GM19397 (cell line): ENCODE results near the gene EFNA2.
"Not testable (repeated sequence)": the region's sequence is repeated elsewhere in the genome, so short reads cannot be mapped to it uniquely, and the experiment has no call there.

Source experiments
- ATAC-seq: cut with Tn5 transposase; IDR thresholded peaks from one replicate; pipeline ENCODE4 v1.9.1; 2021; ENCODE audit warnings: mild to moderate bottlenecking, moderate library complexity; ENCODE audit not compliant: unreplicated experiment

The EFNA2 gene

DNA sequence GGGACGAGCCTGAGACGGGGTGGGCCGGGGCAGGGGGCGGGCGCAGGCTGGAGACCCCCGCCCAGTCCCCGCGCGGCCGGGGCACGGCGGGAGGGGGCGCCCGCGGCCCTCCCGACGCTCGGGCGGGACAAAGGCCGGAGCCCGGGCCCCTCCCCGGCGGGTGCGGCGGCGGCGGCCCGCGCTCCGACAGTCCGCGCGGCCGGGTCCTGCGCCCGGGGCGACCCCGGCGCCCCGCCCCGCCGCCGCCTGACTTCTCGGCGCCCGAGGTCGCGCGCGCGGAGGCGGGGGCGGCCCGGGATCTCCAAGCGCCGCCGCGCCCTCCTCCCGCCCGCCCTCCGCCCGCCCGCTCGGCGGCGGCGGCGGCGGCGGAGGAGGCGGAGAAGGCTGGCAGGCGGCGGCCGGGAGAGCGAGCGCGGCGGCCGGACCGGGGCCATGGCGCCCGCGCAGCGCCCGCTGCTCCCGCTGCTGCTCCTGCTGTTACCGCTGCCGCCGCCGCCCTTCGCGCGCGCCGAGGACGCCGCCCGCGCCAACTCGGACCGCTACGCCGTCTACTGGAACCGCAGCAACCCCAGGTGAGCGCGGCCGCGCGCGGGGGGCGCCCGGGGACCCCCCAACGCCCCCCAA, at the start of gene EFNA2:
EFNA2 (plus strand) TSS at position 137 of the 624 bp plus-strand sequence; CDS start at position 433, 296 bp downstream.
- ATAC-seq = no peak

DNA sequence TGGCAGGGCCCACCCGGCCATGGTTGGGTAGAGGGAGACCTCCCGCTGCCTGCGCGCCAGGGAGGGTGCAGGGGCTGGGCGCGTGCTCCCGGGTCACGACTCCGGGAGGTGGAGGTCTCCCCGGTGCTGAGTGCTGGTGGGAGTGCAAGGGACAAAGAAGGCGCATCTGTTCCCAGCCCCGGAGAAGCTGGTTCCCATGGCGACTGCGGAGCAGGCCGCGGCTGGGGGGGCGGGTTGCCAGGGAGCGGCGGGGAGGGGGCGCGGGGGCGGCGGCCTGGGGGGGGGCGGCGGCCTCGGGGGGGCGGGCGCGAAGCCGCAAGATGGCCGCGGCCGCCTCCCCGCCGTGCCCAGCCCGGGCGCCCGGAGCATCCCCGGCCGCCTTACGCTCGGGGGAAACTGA, 49.1 kb upstream of the EFNA2 start:
- no peak for ATAC-seq

DNA sequence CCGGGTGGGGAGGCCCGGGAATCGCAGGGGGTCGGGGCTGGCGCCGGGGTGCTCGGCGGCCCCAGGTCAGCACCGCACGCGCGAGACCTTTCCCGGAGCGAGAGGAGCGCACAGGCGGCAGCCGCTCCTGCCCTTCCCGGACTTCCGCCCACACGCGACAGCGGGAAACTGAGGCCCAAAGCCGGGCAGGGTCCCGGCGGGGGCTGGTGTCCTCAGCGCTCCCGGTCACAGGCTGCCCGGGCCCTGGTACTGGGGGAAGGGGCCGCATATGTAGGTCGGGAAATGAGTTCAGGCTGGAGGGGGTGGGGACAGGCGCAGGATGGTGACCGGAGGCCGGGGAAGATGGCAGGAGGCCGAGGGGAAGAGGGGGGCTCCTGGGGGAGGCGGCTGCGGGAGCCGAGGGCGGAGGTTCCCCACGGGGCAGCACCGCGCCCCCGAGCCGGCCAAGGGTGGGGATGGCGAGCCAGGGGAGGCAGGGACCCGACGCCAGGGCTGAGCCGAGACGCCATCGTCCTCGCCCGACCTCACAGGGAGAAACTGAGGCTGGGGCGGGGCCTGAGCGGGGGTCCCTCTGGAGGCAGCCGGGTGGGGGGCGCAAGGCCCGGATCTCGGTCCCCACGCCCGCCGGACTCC, 48.5 kb upstream of the EFNA2 start:
- ATAC-seq = no peak

DNA sequence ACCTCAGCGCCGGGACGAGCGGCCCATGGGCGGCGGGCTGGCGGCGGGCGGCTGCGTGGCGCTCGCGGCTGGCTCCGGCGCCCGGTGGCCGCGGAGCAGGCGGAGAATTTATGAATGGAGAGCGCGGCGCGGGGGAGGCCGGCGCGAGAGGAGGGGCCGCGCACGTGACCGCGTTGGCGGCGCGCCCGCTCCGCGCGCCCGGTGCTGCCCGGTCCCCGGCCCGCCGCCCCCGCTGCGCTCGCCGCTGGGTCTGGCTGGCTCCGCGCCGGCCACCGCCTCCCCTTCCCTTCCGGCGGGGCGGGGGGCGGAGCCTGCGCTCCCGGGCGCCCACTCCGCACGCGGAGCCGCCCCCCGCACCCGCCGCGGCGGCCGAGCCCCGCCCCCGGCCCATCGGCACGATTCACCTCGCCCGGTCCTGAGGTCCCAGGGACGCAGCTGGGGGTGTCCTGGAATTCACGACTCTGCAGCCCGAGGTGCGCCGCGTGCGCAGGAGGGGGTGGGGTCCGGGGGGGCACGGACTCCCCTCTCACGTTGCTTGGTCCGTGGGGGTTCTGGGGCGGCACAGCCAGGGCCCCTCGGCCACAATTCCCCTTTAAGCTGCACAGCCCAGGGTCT, 47.8 kb upstream of the EFNA2 start, which contains the start of gene CBARP:
CBARP (minus strand) TSS at position 252 of the 615 bp plus-strand sequence. CDS start 1,905 bp downstream, outside the sequence.
- no peak for ATAC-seq

DNA sequence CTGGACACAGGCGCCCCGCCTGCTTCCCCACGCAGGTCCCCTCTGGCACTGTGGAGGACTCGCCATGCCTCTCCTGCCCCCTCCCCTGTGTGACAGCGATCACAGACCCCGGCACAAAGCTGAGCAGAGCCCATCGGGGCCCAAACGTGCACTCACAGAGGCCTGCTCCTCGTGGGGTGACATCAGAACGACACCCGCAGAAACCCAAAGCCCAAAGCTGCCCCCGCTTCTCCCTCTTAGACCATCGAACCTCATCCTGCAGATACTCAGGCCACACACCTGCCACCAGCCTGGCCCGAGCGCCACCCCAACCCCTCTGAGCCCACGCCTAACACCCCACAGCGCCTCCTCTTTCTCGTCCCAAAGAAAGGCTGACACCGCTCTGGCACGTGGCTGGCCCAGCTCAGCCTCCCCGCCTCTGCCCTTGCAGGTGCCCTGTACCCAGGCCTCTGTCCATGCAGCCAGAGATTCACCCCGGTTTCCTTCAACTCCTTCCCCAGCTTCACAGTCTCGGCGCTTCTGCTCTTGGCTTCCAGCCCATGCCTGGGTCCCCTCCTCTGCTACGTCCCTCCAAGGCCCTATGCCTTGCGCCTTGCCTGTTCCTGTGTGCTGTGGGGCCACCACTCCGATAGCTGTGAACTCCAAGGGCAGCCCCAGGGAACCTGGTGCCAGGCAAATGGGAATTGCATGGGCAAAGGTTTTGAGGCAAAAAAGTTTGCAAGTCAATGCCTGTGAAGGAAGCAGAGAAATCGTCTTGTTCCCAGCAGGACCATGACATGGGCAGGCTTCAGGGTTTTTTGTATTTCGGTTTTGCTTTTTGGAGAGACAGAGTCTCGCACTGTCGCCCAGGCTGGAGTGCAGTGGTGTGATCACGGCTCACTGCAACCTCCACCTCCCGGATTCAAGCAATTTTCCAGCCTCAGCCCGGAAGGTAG, 47.0 kb upstream of the EFNA2 start:
- no peak for ATAC-seq

DNA sequence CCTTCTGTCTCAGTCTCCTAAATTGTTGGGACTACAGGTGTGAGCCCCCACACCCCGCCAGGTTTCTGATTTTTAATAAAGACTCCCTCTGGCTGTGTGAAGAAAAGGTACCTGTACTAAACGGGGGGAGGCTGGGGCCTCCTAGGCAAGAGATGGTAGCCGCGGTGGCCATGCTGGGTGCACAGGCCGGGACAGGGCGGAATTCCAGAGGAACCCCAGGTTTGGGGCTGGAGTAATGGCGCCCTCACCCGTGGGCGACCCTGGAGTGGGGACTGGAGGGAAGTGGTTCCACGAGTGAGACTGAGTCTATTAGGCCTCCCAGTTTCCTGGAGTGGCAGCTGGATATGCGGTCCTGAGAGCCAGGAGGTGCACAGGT, 46.3 kb upstream of the EFNA2 start:
- ATAC-seq = no peak

DNA sequence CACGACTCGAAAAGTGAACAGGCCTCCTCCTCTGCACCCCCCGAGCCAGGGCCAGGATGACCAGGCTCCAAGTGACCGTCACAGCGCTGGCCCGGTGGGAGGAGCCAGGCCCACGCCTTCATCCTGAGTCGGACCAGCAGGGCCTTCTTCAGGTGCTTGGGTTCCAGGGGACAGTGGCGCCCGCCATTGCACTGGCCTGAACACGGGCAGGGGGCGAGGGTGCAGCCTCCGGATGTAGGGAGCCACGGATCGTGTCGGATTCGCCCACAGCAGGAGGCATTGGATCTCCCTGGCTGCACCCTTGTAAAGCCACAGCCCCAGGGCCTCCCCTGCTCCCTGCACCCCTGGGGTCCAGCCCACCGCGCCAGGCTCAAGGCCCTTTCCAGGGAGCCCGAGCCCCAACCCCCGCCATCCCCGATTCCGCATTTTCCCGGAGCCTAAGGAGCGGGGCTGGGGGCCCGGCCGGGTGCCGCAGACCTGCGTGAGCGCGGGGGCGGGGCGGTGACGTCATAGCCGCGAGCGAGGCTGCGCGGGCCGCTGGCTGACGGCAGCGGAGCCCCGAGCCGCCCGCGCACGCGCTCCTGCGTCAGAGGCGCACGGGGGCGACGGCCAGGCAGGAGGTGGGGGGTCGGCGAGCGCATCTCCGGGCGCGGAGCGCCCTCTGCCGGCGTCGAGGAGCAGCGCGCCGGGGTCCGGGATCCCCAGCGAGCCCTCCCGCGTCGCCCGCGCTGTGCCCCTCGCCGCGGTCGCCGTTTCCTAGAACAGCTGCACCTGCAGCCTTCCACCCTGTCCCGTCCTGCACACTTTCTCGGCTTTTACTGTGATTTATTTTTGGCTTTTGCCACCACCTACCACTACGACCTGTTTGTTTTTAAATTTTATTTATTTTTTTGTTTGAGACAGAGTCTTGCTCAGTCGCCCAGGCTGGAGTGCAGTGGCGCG, 45.6 kb upstream of the EFNA2 start:
- no peak for ATAC-seq

DNA sequence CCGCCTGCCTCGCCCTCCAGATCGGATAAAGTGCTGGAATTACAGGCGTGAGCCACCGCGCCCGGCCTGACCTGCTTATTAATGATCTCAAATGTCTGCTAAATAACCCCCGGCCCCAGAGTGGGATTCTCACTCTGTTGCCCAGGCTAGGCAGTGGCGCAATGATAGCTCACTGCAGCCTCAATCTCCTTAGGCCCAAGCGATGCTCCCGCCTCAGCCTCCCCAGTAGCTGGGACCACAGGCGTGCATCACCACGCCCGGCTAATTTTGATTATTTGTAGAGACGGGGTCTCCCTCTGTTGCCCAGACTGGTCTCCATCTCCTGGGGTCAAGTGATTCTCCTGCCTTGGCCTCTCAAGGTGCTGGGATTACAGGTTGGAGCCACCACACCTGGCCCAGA, 44.7 kb upstream of the EFNA2 start:
- ATAC-seq = no peak

DNA sequence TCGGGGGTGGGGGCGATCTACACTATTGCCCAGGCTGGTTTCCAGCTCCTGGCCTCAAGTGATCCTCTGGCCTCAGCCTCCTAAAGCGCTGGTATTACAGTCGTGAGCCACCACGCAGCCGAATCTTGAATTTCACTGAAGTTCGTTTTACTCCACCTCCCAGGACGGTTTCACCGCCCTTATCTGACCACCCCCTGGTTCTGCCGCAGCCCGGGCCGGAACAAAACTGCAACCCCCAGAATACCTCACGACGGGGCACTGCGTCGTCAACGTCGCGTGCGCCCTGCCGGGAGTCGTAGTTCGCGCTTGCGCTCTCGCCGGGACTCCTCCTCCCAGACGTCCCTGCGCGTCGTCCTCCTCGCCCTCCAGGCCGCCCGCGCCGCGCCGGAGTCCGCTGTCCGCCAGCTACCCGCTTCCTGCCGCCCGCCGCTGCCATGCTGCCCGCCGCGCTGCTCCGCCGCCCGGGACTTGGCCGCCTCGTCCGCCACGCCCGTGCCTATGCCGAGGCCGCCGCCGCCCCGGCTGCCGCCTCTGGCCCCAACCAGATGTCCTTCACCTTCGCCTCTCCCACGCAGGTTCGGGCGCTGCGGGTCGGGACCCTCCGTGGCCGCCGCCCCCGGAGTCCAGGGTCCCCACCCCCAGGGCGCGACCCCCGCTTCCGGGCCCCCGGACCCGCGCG, 44.1 kb upstream of the EFNA2 start, which contains the start of gene ATP5F1D:
ATP5F1D (plus strand) TSS at position 335 of the 679 bp plus-strand sequence; CDS start at position 435, 100 bp downstream.
- ATAC-seq = peak; percentile 66

DNA sequence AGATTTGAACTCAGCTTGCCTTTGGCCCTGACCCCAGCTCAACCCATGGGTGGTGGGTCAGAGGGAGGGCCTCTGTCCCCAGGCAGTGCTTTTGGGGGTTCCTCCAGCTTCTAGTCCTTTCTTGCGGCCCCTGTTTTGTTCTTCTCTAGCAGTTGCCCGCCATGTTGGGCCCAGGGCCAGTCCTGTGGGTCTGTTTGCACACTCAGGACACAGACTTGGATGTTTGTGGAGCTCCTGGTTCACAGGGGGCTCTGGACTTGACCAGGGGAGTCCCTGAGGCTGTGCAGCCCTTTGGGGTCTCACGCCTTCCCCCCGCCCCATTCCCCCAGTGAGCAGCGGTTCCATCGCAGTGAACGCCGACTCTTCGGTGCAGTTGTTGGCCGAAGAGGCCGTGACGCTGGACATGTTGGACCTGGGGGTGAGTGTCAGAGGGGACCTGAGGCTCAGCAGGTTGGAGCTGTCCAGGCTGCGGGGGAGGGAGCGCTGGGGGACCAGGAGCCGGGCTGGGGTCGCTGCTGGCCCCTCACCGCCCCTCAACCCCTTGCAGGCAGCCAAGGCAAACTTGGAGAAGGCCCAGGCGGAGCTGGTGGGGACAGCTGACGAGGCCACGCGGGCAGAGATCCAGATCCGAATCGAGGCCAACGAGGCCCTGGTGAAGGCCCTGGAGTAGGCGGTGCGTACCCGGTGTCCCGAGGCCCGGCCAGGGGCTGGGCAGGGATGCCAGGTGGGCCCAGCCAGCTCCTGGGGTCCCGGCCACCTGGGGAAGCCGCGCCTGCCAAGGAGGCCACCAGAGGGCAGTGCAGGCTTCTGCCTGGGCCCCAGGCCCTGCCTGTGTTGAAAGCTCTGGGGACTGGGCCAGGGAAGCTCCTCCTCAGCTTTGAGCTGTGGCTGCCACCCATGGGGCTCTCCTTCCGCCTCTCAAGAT, 41.6 kb upstream of the EFNA2 start:
- no peak for ATAC-seq

DNA sequence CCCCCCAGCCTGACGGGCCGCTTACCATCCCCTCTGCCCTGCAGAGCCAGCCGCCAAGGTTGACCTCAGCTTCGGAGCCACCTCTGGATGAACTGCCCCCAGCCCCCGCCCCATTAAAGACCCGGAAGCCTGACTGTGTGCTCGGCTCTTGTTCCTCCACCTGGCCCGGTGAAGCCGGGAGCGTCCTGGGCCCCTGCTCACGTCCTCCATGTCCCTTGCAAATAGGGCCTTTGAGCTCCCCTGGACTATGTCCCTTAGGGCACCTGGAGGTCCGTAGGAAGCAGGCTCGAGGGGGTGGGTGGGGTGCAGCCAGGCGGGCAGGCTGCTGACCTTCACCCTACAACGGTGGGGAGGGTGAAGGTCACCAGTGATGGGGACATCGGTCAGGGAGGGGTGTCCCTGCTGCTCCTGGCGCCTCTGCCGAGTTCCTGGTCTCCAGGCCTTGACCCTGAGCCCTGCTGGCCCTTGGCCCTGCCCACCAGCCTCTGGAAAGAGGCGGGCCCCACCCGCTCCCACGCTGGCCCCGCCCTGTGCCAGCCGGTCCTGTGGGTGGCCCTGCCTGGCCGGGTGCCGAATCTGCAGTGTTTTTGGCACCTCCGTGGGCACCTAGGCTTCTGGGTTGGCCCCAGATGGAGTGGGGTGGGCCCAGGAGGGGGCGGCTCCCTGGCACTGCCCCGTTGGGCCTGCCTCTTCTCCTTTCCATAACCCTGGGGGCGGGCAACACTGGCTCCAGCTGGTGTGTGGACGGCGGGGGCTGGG, 40.8 kb upstream of the EFNA2 start:
- no peak for ATAC-seq

DNA sequence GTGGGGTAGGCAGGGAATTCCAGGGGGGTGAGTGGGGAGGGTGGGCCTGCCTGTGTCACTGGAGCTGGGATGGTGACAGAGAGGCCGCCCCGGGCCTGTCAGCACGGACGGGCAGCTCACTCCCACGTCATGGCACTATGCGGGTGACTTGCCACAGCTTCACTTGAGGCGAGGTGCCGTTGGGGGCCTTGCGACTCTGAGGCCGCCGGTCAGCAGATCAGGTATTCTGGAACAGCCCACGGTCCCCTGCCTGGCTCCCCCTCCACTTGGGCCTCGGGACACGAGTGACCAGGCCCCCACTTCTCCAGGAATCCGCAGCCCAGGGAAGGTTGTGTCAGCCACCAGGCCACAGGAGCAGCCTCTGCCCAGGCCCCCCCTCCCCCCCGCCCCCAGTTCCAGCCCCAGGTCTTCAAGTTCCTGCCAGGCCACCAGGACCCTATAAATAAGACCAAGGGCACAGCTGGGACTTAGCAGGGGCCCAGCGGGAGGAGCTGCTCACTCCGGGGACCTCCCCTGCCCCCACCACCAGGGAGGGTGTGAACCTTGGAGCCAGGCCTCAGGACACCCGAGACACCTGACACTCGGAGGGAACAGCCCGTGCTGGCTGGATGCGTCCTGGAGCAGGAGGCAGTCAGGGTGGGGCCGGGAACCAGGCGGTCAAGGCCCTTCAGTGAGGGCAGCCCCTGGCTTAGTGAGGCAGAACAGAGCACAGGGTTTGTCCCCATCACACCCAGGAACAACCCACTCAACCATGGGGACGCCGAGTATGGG, 40.0 kb upstream of the EFNA2 start:
- ATAC-seq = no peak

DNA sequence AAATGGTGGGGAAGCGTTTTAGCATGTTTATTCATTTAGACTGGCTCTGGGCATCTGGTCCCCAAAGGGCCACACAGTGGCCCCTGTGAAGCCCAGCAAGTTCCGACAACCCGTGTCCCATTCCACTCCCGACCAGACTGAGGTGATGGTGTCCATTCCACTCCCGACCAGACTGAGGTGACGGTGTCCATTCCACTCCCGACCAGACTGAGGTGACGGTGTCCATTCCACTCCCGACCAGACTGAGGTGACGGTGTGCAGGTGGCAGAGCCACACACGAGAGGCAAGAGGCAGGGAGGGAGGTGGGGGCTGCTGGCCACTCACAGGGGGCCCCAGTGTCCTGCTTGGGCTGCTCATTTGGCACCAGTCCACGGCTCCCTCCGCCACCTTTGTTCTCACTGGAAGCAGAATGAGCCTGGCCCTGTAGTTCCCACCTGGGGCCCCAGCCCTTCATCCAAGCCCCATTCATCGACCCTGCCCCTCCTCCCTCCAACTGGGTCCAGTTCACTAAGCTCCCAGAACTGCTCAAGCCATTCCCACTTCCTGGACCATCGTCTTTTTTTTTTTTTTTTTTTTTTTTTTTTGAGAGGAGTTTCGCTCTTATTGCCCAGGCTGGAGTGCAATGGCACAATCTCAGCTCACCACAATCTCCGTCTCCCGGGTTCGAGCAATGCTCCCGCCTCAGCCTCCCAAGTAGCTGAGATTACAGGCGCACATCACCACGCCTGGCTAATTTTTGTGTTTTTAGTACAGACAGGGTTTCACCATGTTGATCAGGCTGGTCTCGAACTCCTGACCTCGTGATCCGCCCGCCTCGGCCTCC, 39.2 kb upstream of the EFNA2 start:
- not testable (repeated sequence) for ATAC-seq

DNA sequence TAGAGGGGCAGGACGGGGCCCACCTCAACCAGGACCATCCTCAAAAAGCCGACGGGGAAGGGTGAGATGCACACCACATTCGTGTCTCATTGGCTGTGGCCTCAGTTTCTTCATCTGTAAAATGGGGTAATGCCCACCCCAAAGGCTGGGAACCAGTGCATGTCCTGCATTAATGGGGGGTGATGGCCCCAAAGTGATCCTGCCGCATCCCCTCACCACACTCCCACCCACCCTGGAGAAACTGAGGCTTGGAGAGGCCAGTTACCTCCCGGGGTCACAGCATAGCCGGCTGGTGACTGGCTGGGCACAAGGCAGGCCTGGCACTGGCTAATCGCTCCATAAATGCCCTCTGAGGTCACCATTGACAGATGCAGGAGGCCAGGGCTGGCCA, 37.9 kb upstream of the EFNA2 start:
- no peak for ATAC-seq

DNA sequence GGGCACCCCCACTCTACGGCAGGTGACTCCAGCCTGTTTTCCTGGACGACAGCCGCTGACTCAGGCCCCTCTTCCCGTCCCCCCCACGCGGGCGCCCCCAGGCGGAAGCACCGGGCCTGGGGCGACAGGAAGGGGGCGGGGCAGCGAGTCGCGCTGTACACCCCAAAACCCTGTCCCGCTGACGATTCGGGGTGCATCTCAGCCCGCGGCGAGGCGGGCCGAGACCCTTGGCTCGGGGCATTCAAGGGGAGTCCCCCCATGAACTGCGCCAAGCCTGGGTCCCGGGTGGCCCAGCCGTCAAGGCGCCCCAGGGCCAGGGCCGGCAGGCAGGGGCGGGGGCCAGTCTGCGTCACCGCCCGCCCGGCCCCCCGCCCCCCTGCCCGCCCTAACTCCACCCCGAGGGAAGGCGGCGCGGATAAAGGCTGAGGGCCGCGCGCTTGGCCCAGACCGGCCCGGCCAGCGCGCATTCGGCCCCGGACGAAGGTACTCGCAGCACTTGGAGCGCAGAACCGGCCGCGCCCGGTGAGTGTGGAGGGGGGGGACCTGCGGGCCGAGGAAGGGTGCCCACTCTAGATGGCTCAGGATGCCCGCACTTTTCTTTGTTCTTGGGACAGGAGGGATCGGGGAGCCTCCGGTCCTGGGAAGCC, 37.4 kb upstream of the EFNA2 start, which contains the start of gene MIDN:
MIDN (plus strand) TSS at position 445 of the 647 bp plus-strand sequence. CDS start 1,714 bp downstream, outside the sequence.
- peak; percentile 9 for ATAC-seq
